ENCODE measurements around the gene CPOX.

CPOX gene

DNA sequence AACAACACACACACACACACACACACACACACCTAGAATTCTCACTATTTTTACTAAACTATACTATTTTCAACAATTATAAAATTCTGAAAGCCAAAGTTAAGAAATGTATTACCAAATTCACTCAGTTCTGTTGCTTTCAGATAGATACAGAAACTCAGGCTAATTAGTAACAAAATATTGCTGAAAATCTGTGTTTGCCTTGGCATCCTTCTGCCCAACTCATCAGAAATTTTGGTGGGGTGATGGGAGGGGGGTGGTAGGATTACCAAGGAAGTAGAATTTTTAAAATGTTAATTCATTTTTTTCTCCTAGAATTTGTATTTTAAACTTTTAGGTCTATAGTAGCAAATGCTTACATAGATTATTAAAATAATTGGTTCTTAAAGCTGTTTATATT is 2.7 kb upstream of the CPOX start:
- DNase-seq (ENCODE audit: low read depth, low spot score) = no peak

DNA sequence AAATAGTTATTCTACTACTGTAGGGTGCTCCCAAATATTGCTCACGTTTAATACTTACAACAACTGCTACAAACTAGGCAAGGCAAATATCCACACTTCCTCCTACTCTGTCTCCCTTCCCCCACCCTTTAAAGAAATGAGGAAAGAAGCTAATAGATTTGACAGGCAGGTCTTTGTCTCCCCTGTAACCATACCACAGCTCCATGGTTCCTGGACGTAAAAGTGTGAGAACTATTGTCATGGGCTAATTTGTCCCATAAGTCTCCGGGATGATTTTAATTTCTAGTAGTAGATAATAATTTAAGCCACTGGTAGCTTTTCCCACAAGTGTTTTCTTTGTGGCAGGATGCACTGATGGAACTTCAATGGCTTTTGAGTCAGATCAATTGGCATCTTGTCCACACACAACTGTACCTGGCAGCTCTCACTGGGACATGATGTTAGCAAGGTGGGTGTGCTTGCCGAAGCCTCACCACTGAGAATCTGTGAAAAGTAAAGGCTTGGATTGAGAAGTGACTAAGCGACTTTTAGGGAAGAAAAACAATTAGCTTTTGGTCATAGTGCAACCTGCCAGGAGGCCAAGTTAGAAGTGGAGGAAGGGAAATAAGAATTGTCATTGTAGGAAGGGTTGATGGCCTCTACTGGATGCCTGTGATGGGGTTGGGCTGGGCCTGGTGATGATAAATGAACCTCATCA is 1.4 kb upstream of the CPOX start:
- no peak for DNase-seq (ENCODE audit: low read depth, low spot score)

DNA sequence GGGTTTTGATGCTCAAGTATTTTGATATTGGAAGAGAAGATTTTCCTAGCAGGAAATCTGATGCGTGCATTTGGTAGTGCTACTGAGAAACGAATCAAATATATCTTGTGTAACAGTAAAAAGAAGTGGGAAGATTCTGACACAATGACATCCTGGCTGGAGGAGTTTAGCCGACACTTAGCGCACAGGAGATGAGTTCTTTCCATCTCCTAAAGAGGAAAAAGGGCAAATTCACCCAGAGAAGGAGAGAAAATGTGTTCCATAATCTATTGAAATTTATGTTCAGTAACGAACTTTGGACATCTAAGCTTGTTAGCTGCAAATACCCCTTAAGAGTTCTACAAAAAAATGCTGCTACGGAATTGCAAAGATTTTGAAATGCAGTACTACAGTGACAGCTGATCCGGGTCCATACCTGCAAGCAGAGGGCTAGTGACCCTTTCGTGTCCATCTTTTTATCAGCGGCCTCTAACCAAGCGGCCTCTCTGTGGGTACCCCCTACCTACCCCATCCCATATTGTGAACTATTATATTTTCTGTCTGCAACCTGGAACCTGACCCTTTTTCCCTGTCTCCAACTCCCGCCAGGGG is 971 bp downstream of the CPOX start:
- no peak for DNase-seq (ENCODE audit: low read depth, low spot score)

DNA sequence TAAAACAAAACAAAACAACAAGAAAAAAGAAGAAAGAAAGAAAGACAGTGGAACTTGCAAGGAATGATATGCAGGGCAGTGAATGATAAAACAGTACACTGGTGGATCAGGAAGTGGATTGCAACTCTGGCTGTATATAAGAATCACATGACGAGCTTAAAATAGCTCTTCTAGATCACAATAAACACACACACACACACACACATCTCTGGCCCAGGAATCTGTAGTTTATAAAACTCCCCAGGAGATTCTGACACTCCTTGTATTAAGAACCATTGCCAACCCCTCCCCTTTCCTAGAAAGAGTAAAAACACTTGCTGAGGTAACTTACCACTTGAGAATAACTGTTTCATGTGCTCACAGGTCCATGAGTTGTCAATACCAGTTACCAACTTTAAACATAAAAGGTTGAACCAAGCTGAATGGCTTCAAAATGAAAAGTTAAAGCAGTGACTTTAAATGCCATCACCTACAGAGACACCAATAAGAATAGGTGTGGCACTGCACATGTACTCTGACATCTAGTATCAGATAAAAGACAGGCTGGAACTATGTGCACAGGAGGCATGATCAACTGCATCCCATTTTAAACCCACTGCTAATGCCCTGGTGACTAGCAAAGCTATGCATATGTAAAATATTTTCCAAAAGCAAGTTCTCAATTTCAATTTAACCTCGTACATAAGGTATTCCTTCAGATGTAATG is 3.9 kb downstream of the CPOX start:
- DNase-seq (ENCODE audit: low read depth, low spot score) = no peak

DNA sequence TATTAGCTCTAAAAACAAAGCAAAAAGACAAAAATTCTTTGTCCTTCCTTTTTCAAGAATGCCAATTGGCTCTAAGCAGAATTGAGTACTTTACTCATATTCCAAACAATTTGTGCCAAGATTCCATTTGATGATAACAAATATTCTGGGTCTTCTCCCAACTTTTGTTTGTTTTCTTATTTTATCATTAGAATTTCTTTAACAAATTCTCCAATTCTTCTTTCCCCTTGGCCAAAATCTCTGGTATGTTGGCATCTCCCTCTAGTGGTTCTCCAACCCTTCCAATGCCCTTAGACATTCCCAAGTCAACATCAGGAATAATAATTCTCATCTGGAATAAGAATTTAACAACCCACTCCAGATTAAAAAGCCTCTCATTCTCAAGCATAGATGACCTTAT is 5.3 kb downstream of the CPOX start:
- DNase-seq (ENCODE audit: low read depth, low spot score) = no peak

DNA sequence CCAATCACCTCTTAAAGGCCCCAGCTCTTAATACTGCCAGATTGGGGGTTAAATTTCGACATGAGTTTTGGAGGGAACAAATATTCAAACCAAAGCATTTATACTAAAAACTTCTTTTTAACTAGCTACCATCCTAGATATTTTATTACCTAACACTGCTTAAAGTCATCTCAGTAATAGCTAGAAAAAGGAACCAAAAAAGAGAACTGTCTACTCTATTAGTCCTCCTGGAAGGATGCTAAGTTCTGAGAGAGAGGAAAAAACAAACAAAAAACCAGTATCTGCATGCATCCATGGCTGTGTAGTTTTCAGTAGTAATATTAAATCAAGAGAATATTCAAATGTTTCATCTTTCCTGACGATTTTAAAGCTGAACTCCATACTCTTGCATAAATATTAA is 5.8 kb downstream of the CPOX start:
- DNase-seq (ENCODE audit: low read depth, low spot score) = no peak

DNA sequence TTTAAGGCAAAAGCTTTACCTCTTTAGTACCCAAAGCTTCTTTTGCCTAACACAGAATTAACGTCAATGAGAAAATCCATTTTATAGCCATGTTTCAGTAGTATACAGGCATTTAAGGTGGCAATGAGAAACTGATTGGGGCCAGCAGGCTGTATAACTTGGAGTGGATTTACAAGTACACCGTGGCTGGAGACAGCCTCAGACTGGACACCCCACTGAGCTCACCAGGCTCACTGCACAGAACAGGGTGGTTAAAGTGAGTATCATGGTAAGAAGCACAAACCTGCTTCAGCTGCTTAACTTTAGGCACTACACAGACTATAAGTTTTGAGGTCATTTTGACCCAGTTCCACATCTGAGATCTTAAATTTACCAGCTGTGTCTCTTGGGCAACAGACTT is 8.9 kb downstream of the CPOX start:
- no peak for DNase-seq (ENCODE audit: low read depth, low spot score)

DNA sequence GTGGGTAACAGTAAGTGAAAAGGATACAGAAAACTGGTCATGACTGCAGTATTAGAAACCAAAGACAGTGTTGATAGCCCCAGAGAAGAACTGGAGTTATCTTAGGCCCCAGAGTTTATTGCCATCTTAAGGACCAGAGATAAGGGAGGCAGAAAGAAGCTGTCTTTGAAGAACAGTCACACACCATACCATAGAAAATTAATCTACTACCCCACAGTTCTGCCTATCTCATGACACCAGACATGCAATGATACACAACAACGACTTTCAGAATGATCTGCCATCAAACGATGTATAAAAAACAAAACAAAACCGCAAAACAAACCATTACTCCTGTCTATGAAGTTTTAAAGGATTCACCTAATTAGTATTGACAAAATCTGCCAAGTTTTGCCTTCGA is 9.6 kb downstream of the CPOX start:
- DNase-seq (ENCODE audit: low read depth, low spot score) = no peak

DNA sequence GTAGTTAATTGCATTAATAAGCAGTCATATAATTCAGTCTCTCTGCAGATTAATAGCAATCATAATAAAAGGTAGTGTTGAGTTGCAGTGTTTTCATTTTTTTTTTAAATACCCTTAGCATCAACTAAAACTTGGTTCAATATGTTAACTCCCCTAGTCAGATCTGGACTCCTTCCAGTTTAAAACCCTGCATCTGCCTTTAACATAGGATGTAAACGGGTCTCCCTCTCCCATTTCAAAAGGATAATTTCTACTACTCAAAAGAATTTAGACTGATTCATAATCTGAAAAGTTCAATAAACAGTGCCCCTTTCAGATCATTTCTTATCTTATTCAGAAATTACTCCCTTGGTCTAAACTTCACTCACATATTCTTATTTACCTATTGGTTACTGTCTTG is 11.4 kb downstream of the CPOX start:
- DNase-seq (ENCODE audit: low read depth, low spot score) = no peak

DNA sequence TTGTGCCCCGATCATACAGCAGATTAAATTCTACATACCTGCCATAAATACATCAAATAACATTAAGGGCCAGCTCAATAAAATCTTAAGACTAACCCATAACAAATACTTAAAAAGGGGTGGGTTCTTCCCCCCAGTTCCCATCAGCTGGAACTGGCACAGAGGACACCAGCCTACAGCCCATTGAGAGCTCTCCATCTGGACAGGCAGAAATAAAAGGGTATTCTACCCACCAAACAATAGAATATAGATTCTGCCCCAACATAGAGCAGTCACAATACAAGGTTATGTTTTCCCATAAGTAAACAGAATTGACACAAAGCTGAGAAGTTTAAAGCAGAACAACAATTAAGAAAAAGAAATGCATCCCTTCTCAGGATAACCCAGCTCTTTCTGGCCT is 11.9 kb downstream of the CPOX start:
- DNase-seq (ENCODE audit: low read depth, low spot score) = no peak

DNA sequence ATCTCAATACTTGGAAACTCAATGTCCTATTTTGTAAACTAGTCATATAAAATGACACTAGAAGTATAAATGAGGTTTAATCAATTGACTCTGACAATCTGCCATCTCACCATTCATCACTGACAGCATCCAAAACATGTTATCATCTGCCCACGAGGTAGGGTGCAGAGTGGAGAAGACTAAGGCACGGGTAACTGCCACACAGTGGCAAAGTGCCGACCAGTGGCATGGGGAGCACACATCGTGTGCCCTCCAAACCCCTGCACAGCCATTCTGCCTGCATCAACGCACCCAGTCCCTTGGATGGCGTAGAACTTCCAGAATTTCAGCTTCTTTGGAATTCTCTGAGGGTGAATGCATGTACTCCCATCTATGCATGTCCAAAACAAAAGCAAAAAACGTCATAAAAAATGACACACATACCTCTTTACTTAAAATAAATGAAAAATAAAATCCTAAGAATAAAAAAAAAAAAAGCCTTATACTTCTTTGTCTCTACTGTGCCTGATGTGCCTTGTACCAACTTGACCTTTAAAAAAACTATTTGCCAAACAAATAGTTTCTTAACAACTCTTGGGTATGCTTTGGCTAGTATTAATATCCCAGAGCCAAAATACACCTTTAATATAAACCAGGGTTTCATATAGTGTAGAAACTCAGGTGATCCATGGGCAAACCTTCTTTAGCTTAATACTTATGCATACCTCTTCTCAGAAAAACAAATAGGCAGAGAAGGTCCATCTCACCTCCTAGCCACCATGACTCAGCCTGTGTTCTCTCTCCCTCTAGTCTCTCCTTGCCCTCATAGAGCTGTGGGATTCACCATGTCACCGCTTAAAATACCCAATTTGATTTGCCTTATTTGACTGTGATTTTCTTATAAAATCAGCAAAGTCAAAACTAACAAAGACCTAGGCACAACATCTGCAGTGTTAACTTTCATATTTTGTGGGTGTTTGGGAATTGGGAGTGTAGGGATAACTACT is 12.7 kb downstream of the CPOX start:
- DNase-seq (ENCODE audit: low read depth, low spot score) = no peak

DNA sequence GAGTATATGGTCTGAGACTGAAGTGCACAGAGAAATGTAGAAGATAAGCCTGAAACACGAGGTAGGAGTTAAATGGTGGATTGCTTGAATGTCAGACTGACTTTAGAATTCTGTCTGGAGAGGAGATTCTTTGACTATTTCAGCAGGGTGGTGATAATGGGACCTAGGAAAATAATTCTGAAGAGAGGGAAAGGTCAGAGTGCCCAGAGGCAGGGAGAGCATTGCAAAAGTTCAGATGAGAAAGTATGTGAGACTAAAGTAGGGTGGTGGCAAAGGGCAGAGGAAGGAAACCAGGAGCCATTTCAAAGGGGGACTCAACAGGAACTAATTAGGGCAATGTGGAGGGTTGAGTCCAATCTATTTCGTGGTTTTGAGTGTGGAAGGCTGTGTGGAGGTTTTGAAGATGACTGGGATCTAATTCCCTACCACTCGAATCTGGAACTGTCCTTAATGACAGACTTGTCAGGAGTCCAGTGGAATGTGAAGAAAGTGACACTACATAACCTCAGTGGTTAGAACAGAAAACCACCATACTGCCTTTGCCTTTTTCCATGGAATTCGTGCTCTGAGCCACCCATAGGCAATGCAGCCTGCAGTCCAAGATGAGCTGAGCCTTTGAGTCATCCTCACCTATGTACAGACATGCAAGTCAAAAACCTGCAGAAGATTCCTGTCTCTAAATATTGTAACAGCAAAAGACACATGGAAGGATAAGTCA is 16.1 kb downstream of the CPOX start:
- DNase-seq (ENCODE audit: low read depth, low spot score) = no peak

DNA sequence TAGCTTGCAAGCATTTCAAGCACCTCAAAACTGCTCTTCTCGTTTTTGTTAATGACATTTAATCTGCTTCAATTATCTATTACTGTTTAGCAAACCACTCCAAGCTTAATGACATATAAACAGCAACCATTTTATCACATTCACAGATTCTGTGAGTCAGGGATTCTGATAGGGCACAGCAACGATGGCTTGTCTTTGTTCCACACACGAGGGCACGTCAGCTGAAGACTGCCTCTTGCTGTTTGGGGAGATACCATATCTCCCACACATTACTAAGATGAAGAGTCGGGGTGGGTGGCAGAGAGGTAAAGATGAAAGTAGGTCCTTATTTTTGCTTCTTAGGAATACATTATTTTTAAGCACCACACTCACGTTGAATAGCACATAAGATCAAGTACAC is 19.3 kb downstream of the CPOX start:
- no peak for DNase-seq (ENCODE audit: low read depth, low spot score)

DNA sequence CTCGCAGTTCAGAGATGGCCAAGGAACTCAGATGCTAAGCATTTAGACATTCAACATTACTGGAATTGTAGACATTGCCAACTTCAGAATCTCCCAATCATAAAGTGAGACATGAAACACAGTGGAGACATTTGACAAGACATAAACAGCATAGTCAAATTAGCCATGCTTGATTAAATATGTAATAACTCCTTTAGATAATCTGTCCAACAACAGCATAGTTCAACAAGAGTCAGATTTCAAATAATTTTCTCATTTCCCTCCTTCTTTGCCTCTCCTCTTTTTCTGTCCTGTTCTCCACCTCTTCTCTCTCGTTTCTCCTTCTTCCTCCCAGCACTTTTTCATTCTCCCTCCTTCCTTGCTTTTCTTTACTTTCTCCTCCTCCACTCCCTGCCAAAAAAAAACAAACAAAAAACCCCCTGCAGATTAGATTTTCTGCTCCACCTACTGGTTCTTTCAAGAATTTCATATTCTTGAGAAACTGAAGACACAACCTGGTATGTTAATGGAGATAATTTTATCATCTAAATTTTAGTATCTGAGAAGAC is 20.2 kb downstream of the CPOX start:
- no peak for DNase-seq (ENCODE audit: low read depth, low spot score)

DNA sequence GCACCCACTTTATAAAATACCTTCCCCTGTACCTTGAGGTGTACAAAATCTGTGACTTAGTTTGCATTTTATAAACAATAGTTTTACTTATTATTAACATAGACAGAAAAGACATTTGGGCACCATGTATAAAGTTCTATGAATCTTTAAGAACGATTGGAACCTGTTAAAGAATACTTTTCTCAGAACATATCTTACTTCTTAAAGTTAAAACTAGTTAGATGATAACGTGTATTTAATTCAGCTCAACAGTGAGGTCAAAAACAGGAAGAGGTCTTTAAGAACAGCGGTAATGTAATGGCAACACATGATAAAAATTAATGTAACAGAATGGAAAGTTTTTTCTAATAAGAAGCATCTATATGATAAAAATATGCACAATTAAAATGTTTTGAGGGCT is 25.0 kb downstream of the CPOX start:
- DNase-seq (ENCODE audit: low read depth, low spot score) = no peak

DNA sequence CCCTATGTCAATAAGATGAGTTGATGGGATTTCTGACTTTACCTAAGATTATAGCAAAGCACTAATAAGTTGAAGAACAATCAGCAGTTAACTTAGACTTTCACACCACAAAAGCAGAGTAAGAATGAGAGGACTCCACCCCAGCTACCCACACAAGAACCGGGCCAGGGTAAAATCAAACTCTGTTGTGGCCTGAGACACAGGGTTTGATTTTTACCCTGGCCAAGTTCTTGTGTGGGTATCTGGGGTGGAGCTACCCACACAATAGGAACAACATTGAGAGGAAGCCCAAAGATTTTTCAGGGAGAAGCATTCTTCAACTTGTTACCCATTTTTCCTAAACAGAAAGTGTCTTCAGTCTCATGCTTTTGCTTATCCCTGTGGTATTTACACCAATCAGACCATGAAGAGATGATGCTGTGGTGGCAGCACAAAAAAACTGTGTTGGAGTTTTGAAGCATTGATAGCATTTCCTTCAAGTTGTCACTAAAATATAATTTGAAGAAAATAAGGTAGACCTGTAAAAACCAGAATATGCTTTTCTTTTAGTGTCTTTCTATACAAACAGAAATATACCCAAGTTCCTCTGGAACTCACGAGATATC is 25.6 kb downstream of the CPOX start:
- no peak for DNase-seq (ENCODE audit: low read depth, low spot score)

DNA sequence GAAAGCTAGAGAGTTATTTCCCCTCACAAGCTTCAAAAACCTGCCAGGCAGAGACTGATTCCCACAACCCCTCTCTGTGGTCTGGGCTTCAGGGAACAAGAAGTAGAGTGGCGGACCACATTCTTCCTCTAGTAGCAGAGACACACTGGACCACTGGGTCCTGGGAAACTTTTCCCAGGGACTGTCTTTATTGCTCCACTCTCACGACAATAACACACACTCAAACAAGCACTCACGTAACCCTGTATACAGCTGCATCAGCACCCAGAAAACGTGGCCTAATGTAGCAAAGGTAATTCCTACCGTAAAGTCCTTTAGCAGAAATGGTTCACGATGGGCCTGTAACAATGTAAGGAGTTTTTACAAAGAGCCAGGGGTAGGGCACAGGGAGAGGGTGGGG is 27.6 kb downstream of the CPOX start:
- no peak for DNase-seq (ENCODE audit: low read depth, low spot score)

DNA sequence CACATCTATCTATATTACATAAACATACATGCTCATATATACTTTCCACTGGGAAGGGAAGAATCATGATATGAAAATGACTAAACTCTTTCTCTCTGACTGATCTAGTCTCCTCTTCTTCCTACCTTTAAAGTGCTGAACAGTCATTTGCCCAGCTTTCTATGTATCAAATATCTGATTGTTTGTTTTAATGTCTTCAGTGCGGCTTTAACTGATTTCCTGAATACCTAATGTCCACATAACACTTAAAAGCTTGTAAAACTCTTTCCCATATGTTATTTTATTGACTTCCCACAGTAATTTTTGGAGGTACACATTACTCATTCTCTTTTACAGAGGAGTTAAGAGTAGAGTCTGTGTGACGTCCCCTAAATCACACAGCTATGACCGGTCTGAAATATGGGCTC is 28.2 kb downstream of the CPOX start:
- no peak for DNase-seq (ENCODE audit: low read depth, low spot score)

DNA sequence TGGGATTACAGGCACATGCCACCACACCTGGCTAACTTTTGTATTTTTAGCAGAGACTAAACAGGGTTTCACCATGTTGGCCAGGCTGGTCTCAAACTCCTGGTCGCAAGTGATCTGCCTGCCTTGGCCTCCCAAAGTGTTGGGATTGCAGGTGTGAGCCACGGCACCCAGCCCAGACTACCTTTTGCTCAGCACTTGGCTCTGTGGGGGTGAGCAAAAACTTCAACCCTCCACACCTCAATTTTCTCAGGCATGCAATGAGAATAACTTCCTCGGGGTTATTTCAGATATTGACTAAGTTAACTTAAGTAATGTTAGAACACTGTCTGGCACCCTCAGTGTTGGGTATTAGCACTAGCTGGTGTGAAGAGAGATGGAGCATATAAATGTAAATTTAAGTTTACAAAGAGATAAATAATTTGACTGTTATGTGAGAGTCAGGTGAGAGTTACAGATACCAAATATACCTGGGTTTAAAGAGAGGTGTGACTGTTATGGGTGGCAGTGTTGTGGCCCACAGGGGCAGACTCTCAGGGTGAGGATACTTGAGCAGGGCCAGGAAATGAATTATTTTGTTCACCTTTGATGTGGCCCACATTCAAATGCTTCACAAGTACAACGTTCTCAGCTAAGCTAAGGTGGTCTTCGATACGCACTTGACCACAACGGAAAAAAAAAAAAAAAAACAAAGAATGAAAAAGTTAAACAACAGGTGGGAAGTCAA is 29.0 kb downstream of the CPOX start:
- DNase-seq (ENCODE audit: low read depth, low spot score) = no peak

DNA sequence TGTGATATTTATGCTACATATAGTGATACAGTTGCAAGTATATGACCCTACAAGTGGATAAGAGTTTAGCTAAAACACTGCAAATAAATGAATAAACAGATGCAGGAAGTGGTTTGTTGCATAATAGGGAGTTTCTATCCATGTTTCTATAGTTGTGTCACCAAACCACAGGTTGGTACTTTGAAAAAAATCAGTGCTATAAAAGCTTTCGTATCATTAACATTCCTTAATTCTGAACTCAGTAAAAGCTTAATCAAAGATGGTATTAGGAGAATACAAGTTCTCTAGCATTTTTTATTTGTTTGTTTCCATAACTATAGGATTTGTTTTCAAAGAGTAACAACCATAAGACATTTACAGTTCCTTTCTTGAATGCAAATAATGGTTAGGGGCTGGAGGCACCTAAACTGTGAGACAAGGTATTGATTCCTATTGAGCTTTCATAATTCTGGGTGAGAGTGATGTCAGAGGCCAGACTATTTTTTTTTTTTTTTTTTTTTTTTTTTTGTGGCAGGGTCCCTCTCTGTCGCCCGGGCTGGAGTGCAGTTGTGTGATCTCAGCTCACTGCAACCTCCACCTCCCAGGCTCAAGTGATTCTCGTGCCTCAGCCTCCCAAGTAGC is 29.6 kb downstream of the CPOX start:
- no peak for DNase-seq (ENCODE audit: low read depth, low spot score)

Measured in brain pericyte (primary cell).